Brain microvascular endothelial cell (primary cell): ENCODE data around the gene SLC29A1.

Experiments used
- DNase-seq: peaks from one replicate; pipeline ENCODE4 v3.0.0-alpha.2; 2020
- H3K27ac ChIP-seq: fragments of 250-450 bp; sonication (Bioruptor Pico); 2 replicates; pipeline ENCODE4 v1.5.1; 2020; ENCODE audit warnings: mild to moderate bottlenecking, moderate library complexity
- H3K27me3 ChIP-seq: fragments of 250-450 bp; sonication (Bioruptor Pico); replicated peaks from 2 replicates; pipeline ENCODE4 v1.5.1; 2020; ENCODE audit warnings: mild to moderate bottlenecking
- H3K36me3 ChIP-seq: fragments of 250-450 bp; sonication (Bioruptor Pico); replicated peaks from 2 replicates; pipeline ENCODE4 v1.5.1; 2020; ENCODE audit warnings: mild to moderate bottlenecking
- H3K4me3 ChIP-seq: 2 replicates; pipeline ENCODE4 v1.5.1; 2011; ENCODE audit warnings: low read depth, mild to moderate bottlenecking, control low read depth, low read length, moderate library complexity
- in situ Hi-C: cut with HindIII; loops from 2 replicates; pipeline ENCODE4 v1.10.0; 2017; ENCODE audit warnings: low sequenced_read_pairs, low pct_ligation_motif_present
- TF ChIP-seq, protein P1 (sequence below): IDR thresholded peaks from 2 replicates; pipeline ENCODE4 v1.5.1; 2011; ENCODE audit warnings: low read depth, mild to moderate bottlenecking, moderate library complexity, low read length, control low read depth, inconsistent platforms; ENCODE audit errors: missing control alignments

SLC29A1 gene

GRCh38 chr6:44199883-44200282 lies 23.5 kb upstream of the SLC29A1 start:
- no peak for DNase-seq
- H3K27me3 ChIP-seq: no peaks in the 10 kb centered on the region
- TF ChIP-seq, protein P1, sequence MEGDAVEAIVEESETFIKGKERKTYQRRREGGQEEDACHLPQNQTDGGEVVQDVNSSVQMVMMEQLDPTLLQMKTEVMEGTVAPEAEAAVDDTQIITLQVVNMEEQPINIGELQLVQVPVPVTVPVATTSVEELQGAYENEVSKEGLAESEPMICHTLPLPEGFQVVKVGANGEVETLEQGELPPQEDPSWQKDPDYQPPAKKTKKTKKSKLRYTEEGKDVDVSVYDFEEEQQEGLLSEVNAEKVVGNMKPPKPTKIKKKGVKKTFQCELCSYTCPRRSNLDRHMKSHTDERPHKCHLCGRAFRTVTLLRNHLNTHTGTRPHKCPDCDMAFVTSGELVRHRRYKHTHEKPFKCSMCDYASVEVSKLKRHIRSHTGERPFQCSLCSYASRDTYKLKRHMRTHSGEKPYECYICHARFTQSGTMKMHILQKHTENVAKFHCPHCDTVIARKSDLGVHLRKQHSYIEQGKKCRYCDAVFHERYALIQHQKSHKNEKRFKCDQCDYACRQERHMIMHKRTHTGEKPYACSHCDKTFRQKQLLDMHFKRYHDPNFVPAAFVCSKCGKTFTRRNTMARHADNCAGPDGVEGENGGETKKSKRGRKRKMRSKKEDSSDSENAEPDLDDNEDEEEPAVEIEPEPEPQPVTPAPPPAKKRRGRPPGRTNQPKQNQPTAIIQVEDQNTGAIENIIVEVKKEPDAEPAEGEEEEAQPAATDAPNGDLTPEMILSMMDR: no peak
- no peak overlapping the region for H3K4me3 ChIP-seq
- in situ Hi-C loops: no loop called here
- no peaks in the 10 kb centered on the region for H3K36me3 ChIP-seq
- H3K27ac ChIP-seq: no peak overlapping the region

- Histone ChIP-seq H3K4me3 (no peak overlapping the region), H3K36me3 (no peaks in the 10 kb centered on the region), H3K27me3 (no peaks in the 10 kb centered on the region), H3K27ac (no peak overlapping the region)
- TF ChIP-seq, protein P1: no peak
- in situ Hi-C loops: no loop called here
- no peak for DNase-seq
Observed at GRCh38 chr6:44201200-44201599, 22.2 kb upstream of the SLC29A1 start.

GRCh38 chr6:44201638-44202303 lies 21.6 kb upstream of the SLC29A1 start:
- no peak overlapping the region for H3K27ac ChIP-seq
- TF ChIP-seq, protein P1: no peak
- no peaks in the 10 kb centered on the region for H3K36me3 ChIP-seq
- DNase-seq: no peak
- in situ Hi-C loops: no loop called here
- no peaks in the 10 kb centered on the region for H3K27me3 ChIP-seq
- H3K4me3 ChIP-seq: no peak overlapping the region

DNA sequence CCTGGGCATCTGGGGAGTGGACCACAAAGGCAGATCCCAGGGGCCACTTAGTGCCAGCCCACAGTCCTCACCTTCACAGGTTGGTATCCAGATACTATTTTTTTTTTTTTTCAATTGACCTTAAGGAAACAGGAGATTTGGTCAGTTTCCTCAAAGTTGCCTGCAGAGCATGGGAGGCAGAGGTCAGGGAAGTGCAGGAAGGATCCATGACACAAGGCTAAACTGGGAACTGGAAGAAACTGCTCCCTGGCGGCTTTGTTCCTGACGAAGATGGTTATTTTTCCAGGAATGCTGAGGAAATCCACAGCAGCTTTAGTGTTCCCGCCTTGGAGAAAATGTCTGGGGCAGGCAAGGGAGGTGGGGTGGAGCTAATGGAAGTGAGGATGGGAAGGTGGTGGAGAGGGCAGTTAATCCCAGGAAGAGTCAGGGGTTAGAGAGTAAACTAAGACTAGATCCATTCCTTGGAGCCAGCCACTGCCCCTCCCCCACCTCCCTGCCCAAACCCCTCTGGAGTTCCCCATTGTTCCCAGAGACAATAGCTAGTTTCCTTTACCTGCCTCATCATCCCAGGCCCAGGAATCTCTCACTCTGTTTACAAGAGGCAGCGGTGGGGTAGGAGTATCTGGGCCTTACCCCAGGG lies 20.9 kb upstream of the SLC29A1 start:
- Histone ChIP-seq H3K36me3 (no peaks in the 10 kb centered on the region), H3K4me3 (no peak overlapping the region), H3K27ac (no peak overlapping the region), H3K27me3 (no peaks in the 10 kb centered on the region)
- TF ChIP-seq, protein P1: no peak
- DNase-seq: no peak
- in situ Hi-C loops: no loop called here

DNA sequence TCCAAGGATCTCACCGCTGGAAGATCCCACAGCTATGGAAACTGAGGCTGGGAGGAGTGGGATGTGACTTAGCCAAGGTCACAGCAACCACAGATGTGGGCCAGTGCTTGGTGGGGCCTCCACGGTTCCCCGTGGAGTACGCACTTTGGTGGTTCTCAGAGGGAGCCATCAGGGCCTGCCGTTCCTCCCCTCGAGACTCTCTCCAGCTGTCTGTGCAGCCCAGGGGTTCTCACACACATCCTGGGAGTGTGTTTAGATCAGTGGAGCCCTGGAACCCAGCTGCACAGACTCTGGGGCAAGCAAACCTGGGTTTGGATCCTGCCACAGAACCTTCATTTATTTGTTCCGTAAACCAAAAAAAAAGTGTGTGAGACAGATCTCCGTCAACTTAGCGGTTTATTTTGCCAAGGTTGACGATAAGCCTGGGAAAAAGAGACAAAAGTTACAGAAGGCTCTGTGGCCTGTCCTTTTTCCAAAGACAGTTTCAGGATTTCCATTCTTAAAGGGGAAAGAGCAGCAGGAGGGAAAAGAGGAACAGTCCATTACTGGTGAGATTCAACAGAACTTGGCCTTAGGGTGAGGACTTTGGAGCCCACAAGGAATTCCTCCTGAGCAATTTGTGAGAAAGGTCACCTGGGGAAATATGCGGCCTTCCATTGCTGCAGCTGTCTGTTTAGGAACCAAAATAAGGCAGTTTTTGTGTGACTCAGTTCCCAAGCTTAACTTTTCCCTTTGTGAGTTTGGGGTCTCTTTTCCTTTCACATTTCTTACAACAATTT lies 20.2 kb upstream of the SLC29A1 start:
- Histone ChIP-seq H3K36me3 (no peaks in the 10 kb centered on the region), H3K27ac (no peak overlapping the region), H3K27me3 (no peaks in the 10 kb centered on the region), H3K4me3 (no peak overlapping the region)
- TF ChIP-seq, protein P1: no peak
- DNase-seq: no peak
- in situ Hi-C loops: no loop called here
